Measurements from ENCODE around the gene RAPGEF3.

Gene RAPGEF3

DNA sequence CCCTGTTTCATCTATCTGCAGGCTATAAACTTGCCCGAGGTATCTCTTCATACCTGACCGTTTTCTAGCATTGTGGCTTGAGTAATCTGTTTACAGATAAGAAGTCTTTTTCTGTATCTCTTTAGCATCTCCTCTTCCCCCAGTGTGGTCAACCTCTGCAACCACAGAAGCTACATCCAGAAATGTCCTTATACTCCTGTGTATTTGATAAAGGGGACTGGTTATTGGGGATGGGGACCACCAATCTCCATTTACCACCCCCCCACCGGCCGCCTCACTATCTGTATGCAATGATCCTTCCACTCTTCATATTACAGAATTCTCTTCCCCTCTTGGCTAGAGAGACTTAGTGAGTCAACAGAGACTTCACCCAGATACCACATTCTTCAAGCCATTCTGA lies 49.4 kb downstream of the RAPGEF3 start:
- TF ChIP-seq, protein P1, sequence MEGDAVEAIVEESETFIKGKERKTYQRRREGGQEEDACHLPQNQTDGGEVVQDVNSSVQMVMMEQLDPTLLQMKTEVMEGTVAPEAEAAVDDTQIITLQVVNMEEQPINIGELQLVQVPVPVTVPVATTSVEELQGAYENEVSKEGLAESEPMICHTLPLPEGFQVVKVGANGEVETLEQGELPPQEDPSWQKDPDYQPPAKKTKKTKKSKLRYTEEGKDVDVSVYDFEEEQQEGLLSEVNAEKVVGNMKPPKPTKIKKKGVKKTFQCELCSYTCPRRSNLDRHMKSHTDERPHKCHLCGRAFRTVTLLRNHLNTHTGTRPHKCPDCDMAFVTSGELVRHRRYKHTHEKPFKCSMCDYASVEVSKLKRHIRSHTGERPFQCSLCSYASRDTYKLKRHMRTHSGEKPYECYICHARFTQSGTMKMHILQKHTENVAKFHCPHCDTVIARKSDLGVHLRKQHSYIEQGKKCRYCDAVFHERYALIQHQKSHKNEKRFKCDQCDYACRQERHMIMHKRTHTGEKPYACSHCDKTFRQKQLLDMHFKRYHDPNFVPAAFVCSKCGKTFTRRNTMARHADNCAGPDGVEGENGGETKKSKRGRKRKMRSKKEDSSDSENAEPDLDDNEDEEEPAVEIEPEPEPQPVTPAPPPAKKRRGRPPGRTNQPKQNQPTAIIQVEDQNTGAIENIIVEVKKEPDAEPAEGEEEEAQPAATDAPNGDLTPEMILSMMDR (IDR thresholded peaks at IDR 0.05; ENCODE audit: insufficient read depth, low read length, poor library complexity, severe bottlenecking) = no peak
- DNase-seq (ENCODE audit: extremely low read depth, insufficient read length) = no peak
- Histone ChIP-seq H3K27me3 (replicated peaks; ENCODE audit: control insufficient read depth, insufficient read depth, low read length) (no peaks in the 10 kb centered on the region), H3K4me3 (replicated peaks; ENCODE audit: low read depth, low read length) (no peak overlapping the region), H3K36me3 (ENCODE audit: control insufficient read depth, insufficient read depth, low read length) (no peaks in the 10 kb centered on the region)

DNA sequence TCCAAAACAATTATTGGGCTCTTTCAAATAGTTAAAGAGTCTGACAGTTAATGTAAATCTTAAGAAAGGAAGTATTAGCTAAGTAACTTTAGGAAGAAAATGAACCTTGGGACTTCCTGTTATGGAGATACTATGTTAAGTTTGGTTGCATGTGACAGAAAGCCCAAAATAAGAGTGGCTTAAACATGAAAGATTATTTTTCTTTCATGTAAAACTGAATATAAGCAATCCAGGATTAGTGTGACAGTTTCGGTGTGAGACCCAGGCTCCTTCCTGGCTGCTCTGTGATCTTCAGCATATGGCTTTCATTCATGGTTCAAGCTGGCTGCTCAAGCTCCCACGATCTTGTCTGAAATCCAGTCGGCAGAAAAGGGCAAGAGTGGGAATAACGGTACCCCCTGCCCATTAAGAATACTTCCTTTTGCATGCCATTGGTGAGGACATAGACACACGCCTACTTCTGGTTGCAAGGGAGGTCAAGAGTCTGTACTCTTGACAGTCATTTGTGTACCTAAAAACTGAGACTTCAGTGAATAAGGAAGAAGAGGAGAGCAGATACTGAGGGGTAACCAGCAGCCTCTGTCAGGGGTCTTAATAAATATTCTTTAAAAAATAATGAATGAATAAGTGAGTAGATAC lies 50.7 kb downstream of the RAPGEF3 start:
- no peaks in the 10 kb centered on the region for H3K27me3 ChIP-seq (replicated peaks; ENCODE audit: control insufficient read depth, insufficient read depth, low read length)
- TF ChIP-seq, protein P1 (IDR thresholded peaks at IDR 0.05; ENCODE audit: insufficient read depth, low read length, poor library complexity, severe bottlenecking) = no peak
- H3K36me3 ChIP-seq (ENCODE audit: control insufficient read depth, insufficient read depth, low read length) = no peaks in the 10 kb centered on the region
- DNase-seq (ENCODE audit: extremely low read depth, insufficient read length) = no peak
- H3K4me3 ChIP-seq (replicated peaks; ENCODE audit: low read depth, low read length) = peak overlapping the region; percentile 0; the same call in 1 of the 2 replicates

DNA sequence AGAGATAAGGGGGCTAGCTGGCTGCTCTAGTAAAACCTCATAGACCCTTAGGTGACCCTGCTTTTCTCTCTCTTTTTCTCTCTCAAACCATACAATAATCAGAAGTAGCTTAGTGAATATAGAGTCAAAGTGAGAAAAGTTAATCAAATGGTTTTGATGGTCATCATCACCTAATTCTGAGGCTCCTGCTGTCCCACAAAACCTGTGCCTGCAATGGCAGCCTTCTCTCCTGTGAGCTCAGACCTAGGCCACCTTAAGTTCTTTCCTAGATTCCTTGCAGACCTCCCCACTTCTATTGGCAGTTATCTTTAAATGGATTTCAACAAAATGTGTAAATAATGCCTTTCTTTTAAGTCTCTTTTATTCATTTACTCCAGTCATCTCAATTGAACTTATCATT lies 51.3 kb downstream of the RAPGEF3 start:
- TF ChIP-seq, protein P1 (IDR thresholded peaks at IDR 0.05; ENCODE audit: insufficient read depth, low read length, poor library complexity, severe bottlenecking) = no peak
- no peak overlapping the region; the same call in 1 of the 2 replicates for H3K4me3 ChIP-seq (replicated peaks; ENCODE audit: low read depth, low read length)
- no peaks in the 10 kb centered on the region for H3K27me3 ChIP-seq (replicated peaks; ENCODE audit: control insufficient read depth, insufficient read depth, low read length)
- no peak for DNase-seq (ENCODE audit: extremely low read depth, insufficient read length)
- no peaks in the 10 kb centered on the region for H3K36me3 ChIP-seq (ENCODE audit: control insufficient read depth, insufficient read depth, low read length)

DNA sequence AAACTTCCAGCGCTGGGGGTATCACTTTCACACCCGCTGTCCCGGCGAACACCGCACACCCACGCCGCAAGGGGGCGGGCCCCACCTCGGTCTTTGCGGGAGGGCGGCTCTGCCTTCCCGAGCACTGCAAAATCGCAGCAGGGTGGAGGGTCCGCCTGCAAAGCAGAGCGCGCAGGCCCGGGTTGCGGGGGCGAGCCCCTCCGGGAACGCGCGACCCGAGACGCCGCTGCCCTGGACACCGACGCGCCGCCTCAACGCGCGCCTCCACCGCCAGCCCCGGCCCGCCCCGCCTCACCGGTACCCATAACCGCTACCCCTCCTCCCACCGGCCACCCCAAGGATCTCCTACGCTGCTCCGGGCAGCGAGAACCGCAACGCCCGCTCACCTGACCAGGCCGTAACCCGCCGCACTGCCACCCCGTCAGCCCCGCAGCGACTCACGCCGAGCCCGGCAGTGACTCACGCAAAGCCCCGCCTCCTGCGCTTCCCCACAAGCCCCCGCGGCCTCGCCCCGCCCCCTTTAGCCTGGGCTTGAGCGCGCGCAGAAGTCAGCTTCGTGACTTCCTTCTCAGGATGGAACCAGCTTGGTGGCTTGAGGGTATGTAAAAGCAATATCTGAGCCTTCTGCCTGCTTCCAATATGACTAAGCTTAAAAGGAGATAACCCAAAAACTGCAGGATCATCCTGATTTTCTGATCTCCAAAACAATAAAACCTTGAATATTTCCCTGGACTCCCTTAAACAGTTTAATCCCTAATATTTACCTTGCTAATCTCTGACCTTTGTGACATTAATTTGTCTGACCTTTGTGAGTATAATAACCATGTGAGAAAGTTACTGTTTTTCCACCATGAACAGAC lies 52.9 kb downstream of the RAPGEF3 start, which contains the start of gene RPAP3:
Gene RPAP3 (minus strand): TSS at position 465 of the 860 bp plus-strand sequence. CDS start 3,190 bp downstream, outside the sequence.
- peak; percentile 94 for DNase-seq (ENCODE audit: extremely low read depth, insufficient read length)
- Histone ChIP-seq H3K27me3 (replicated peaks; ENCODE audit: control insufficient read depth, insufficient read depth, low read length) (no peaks in the 10 kb centered on the region), H3K36me3 (ENCODE audit: control insufficient read depth, insufficient read depth, low read length) (no peaks in the 10 kb centered on the region), H3K4me3 (replicated peaks; ENCODE audit: low read depth, low read length) (peak within 1 kb of the TSS; percentile 93)
- TF ChIP-seq, protein P1 (IDR thresholded peaks at IDR 0.05; ENCODE audit: insufficient read depth, low read length, poor library complexity, severe bottlenecking) = peak; percentile 67

DNA sequence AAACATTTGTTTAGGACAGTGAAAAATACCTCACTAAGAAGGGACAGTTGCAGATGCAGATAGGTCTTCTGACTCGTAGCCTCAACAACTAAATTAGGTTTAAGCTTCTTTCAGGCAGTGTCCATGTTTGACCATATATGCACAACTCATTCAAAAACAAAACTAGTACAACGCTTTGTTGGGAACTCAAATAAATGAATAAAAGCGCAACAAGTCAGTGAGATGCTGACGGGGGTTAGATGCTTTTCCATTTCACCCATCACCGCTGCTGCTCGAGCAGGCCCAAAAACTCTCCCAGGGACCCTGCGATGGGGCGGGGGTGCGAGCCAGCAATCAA lies 53.5 kb downstream of the RAPGEF3 start:
- DNase-seq (ENCODE audit: extremely low read depth, insufficient read length) = no peak
- Histone ChIP-seq H3K27me3 (replicated peaks; ENCODE audit: control insufficient read depth, insufficient read depth, low read length) (no peaks in the 10 kb centered on the region), H3K36me3 (ENCODE audit: control insufficient read depth, insufficient read depth, low read length) (peaks cover 2% of the 10 kb centered on the region), H3K4me3 (replicated peaks; ENCODE audit: low read depth, low read length) (peak overlapping the region; percentile 93)
- TF ChIP-seq, protein P1 (IDR thresholded peaks at IDR 0.05; ENCODE audit: insufficient read depth, low read length, poor library complexity, severe bottlenecking) = no peak
